Measurements from ENCODE around the gene TOP1.

The TOP1 gene

DNA sequence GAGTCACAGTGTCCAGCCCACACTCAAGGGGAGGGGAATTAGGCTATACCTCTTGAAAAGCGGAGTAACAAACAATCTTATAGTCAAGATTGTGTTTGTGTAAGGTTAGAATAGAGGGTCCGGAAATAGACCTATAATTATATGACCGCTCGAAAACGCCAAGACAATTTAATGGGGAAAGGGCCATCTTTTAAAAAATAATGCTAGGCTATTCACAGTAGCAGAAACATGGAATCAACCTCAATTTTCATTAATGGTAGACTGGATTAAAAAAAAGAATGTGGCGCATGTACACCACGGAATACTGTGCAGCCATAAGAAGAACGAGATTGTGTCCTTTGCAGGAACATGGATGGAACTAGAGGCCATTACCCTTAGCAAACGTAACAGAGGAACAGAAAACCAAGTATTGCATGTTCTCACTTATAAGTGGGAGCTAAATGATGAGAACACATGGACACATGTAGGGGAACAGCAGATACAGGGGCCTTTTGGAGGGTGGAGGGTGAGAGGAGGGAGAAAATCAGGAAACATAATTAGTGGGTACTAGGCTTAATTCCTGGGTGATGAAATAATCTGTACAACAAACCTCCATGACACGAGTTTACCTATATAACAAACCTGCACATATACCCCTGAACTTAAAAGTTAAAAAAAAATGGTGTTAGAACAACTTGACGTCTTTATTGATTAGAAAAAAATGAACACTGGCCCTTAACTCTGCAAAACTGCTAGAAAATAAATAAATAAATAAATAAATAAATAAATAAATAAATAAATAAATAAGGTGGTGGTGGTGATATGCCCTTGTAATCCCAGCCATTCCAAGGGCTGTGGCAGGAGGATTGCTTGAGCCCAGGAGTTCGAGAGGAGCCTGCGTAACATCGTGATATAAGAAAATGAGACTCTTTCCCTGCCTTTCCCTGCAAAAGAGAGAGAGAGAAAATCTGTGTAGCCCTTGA lies 30.3 kb downstream of the TOP1 start (continued):
- TF ChIP-seq, protein P1, sequence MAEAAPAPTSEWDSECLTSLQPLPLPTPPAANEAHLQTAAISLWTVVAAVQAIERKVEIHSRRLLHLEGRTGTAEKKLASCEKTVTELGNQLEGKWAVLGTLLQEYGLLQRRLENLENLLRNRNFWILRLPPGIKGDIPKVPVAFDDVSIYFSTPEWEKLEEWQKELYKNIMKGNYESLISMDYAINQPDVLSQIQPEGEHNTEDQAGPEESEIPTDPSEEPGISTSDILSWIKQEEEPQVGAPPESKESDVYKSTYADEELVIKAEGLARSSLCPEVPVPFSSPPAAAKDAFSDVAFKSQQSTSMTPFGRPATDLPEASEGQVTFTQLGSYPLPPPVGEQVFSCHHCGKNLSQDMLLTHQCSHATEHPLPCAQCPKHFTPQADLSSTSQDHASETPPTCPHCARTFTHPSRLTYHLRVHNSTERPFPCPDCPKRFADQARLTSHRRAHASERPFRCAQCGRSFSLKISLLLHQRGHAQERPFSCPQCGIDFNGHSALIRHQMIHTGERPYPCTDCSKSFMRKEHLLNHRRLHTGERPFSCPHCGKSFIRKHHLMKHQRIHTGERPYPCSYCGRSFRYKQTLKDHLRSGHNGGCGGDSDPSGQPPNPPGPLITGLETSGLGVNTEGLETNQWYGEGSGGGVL (tag by site-specific recombination; IDR thresholded peaks at IDR 0.05): peak; percentile 3; the same call in 1 of the 2 replicates
- peak; percentile 73; the same call in 1 of the 2 replicates for TF ChIP-seq TSHZ1 (tag by site-specific recombination; IDR thresholded peaks at IDR 0.05; ENCODE audit: borderline replicate concordance)
- no peak for TF ChIP-seq ZBTB48 (tag by site-specific recombination; IDR thresholded peaks at IDR 0.05)
- TF ChIP-seq BCL6B (tag by site-specific recombination; IDR thresholded peaks at IDR 0.05): no peak
- TF ChIP-seq ZXDB (tag by site-specific recombination; IDR thresholded peaks at IDR 0.05): peak; percentile 93
- no peak for TF ChIP-seq ZNF670 (tag by site-specific recombination; IDR thresholded peaks at IDR 0.05; ENCODE audit: low read depth)
- no peak for TF ChIP-seq ZFP41 (tag by site-specific recombination; IDR thresholded peaks at IDR 0.05; ENCODE audit: borderline replicate concordance)
- TF ChIP-seq ZNF266 (tag by site-specific recombination; IDR thresholded peaks at IDR 0.05; ENCODE audit: low read depth): peak; percentile 98
- TF ChIP-seq ZNF362 (tag by site-specific recombination; IDR thresholded peaks at IDR 0.05): no peak
- TF ChIP-seq RBAK (tag by site-specific recombination; IDR thresholded peaks at IDR 0.05): 0 out of 2 replicates have a peak, but pooled peaks have one; percentile 56
- TF ChIP-seq ZNF529 (tag by site-specific recombination; IDR thresholded peaks at IDR 0.05; ENCODE audit: insufficient replicate concordance): peak; percentile 84
- no peak for TF ChIP-seq PRDM6 (tag by site-specific recombination; IDR thresholded peaks at IDR 0.05)
- peak; percentile 90; the same call in 1 of the 2 replicates for TF ChIP-seq GLI2 (tag by site-specific recombination; IDR thresholded peaks at IDR 0.05; ENCODE audit: borderline replicate concordance, low read depth)
- TF ChIP-seq ZNF10 (tag by site-specific recombination; IDR thresholded peaks at IDR 0.05): no peak
- TF ChIP-seq ELK4 (IDR thresholded peaks at IDR 0.05; ENCODE audit: borderline replicate concordance, low read depth, low read length): no peak; the same call in 1 of the 2 replicates
- TF ChIP-seq ZSCAN16 (tag by site-specific recombination; IDR thresholded peaks at IDR 0.05): peak; percentile 35; the same call in 1 of the 2 replicates
- TF ChIP-seq BCL11A (tag by site-specific recombination; IDR thresholded peaks at IDR 0.05; ENCODE audit: low read depth): 0 out of 2 replicates have a peak, but pooled peaks have one; percentile 52
- no peak for TF ChIP-seq ZBTB49 (tag by site-specific recombination; IDR thresholded peaks at IDR 0.05; ENCODE audit: low read depth)
- no peak for TF ChIP-seq ZSCAN30 (tag by site-specific recombination; IDR thresholded peaks at IDR 0.05)
- TF ChIP-seq ZNF292 (tag by site-specific recombination; IDR thresholded peaks at IDR 0.05; ENCODE audit: borderline replicate concordance, low read depth): peak; percentile 97
- TF ChIP-seq, protein P2, sequence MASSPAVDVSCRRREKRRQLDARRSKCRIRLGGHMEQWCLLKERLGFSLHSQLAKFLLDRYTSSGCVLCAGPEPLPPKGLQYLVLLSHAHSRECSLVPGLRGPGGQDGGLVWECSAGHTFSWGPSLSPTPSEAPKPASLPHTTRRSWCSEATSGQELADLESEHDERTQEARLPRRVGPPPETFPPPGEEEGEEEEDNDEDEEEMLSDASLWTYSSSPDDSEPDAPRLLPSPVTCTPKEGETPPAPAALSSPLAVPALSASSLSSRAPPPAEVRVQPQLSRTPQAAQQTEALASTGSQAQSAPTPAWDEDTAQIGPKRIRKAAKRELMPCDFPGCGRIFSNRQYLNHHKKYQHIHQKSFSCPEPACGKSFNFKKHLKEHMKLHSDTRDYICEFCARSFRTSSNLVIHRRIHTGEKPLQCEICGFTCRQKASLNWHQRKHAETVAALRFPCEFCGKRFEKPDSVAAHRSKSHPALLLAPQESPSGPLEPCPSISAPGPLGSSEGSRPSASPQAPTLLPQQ (tag by site-specific recombination; IDR thresholded peaks at IDR 0.05): 0 out of 2 replicates have a peak, but pooled peaks have one; percentile 24
- peak; percentile 94 for TF ChIP-seq ZNF558 (tag by site-specific recombination; IDR thresholded peaks at IDR 0.05)

All from HEK293 (cell line).